Activated CD4-positive, alpha-beta T cell treated with anti-CD3 and anti-CD28 coated beads, Interleukin-10, Interleukin-2, amounts not matched to agents 100 ng/mL and 50 ng/mL, durations not matched to agents 16 hours and 8 hours (primary cell): Measurements from ENCODE around the gene VIP.

Experiments
- DNase-seq: peaks from one replicate; pipeline ENCODE4 v3.0.0-alpha.2; 2020

VIP gene

GRCh38 chr6:152783217-152783878 lies 32.8 kb downstream of the VIP start:
- no peak for DNase-seq

GRCh38 chr6:152794696-152795095 lies 44.1 kb downstream of the VIP start:
- DNase-seq = no peak

- no peak for DNase-seq
Observed at GRCh38 chr6:152804150-152804549, 53.6 kb downstream of the VIP start.
